HG03378 (cell line): ENCODE measurements around the gene NDUFS3.

Experiments used
- ATAC-seq: cut with Tn5 transposase; IDR thresholded peaks from one replicate; pipeline ENCODE4 v1.9.1; 2021; ENCODE audit warnings: mild to moderate bottlenecking, moderate library complexity; ENCODE audit not compliant: unreplicated experiment

NDUFS3 gene

GRCh38 chr11:47589584-47589976, 10.7 kb downstream of the NDUFS3 start:
- ATAC-seq: no peak

- ATAC-seq: no peak
Measured at GRCh38 chr11:47589977-47590861, 11.3 kb downstream of the NDUFS3 start.

- ATAC-seq: no peak
Measured at GRCh38 chr11:47591764-47592163, 12.9 kb downstream of the NDUFS3 start.

GRCh38 chr11:47592251-47592650, 13.4 kb downstream of the NDUFS3 start:
- ATAC-seq: no peak

- ATAC-seq: no peak
Measured at GRCh38 chr11:47592970-47593369, 14.1 kb downstream of the NDUFS3 start.

GRCh38 chr11:47593492-47593933, 14.6 kb downstream of the NDUFS3 start:
- ATAC-seq: no peak

GRCh38 chr11:47593934-47594855, 15.3 kb downstream of the NDUFS3 start, which contains the start of gene C1QTNF4:
C1QTNF4 (minus strand) TSS chr11:47594411; CDS start chr11:47590810, 3,601 bp downstream.
- no peak for ATAC-seq

GRCh38 chr11:47595029-47595428, 16.2 kb downstream of the NDUFS3 start:
- ATAC-seq: no peak

- ATAC-seq: no peak
Measured at GRCh38 chr11:47595967-47596366, 17.1 kb downstream of the NDUFS3 start.

- ATAC-seq: no peak
Measured at GRCh38 chr11:47599902-47600301, 21.0 kb downstream of the NDUFS3 start.

GRCh38 chr11:47603295-47603694, 24.4 kb downstream of the NDUFS3 start:
- ATAC-seq: no peak

GRCh38 chr11:47605921-47606320, 27.0 kb downstream of the NDUFS3 start:
- ATAC-seq: no peak

GRCh38 chr11:47606731-47607130, 27.9 kb downstream of the NDUFS3 start:
- ATAC-seq: no peak

- ATAC-seq: no peak
Measured at GRCh38 chr11:47607380-47607779, 28.5 kb downstream of the NDUFS3 start.

- no peak for ATAC-seq
Measured at GRCh38 chr11:47609675-47610074, 30.8 kb downstream of the NDUFS3 start.

GRCh38 chr11:47611348-47611794, 32.5 kb downstream of the NDUFS3 start:
- peak; percentile 81 for ATAC-seq

- no peak for ATAC-seq
Measured at GRCh38 chr11:47615249-47615648, 36.4 kb downstream of the NDUFS3 start.

GRCh38 chr11:47616726-47617416, 38.0 kb downstream of the NDUFS3 start:
- ATAC-seq: no peak

- ATAC-seq: no peak
Measured at GRCh38 chr11:47617417-47617809, 38.5 kb downstream of the NDUFS3 start.

- ATAC-seq: no peak
Measured at GRCh38 chr11:47620836-47621378, 42.0 kb downstream of the NDUFS3 start.

GRCh38 chr11:47626234-47626633, 47.4 kb downstream of the NDUFS3 start:
- no peak for ATAC-seq
